Hematopoietic multipotent progenitor cell treated with erythropoietin and hydrocortisone succinate and interleukin-3 and kit ligand, for 17 days (in vitro differentiated cells): ENCODE results near the gene PPP1R2C.

Experiments
- DNase-seq: peaks from one replicate; pipeline ENCODE4 v3.0.0-alpha.2; 2015; ENCODE audit warnings: low spot score

The PPP1R2C gene

GRCh38 chrX:42778096-42778495 is at the start of gene PPP1R2C:
PPP1R2C (minus strand) TSS chrX:42778163; CDS start chrX:42778079, 84 bp downstream.
- DNase-seq, result no peak

DNA sequence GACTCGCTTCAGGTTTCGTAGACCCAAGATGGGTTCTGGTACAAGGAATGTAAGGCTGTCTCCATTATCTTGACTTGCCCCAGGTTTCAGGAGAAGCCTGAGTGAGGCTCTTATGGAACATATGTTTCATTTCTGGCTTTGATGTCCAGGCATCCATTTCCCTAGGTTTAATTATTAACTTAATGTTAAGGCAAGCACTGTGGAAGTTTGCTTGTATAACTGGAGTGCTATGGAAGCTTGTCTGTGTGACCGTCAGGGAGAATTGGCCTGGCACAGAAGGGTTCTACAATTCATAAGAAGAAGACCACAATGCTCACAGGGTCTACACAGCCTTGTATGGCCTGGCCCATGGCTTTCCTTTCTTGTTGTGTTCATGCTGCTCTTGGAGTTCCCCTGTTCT is 47.2 kb upstream of the PPP1R2C start:
- no peak for DNase-seq

DNA sequence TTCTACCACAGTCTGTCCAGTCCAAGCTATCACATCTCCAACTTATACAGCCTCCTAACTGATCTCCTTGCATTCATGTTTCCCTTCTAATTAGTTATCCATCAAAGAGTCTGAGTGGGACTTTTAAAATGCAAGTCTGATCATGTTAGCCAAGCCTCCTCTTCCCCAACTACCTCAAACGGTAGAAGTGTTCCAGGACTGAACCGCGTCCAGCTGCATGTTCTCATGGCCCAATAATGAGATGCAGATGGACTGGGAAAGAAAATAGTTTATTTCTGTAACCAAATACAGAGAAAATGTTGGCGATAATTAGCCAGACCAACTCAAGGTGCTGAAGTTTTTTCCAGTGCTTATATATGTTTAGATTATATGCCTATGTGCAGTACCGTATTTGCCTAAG is 46.6 kb upstream of the PPP1R2C start:
- no peak for DNase-seq

- no peak for DNase-seq
These were observed 45.5 kb upstream of the PPP1R2C start for GRCh38 chrX:42823443-42823842.

- no peak for DNase-seq
These were observed 44.0 kb upstream of the PPP1R2C start for GRCh38 chrX:42821803-42822443.

DNA sequence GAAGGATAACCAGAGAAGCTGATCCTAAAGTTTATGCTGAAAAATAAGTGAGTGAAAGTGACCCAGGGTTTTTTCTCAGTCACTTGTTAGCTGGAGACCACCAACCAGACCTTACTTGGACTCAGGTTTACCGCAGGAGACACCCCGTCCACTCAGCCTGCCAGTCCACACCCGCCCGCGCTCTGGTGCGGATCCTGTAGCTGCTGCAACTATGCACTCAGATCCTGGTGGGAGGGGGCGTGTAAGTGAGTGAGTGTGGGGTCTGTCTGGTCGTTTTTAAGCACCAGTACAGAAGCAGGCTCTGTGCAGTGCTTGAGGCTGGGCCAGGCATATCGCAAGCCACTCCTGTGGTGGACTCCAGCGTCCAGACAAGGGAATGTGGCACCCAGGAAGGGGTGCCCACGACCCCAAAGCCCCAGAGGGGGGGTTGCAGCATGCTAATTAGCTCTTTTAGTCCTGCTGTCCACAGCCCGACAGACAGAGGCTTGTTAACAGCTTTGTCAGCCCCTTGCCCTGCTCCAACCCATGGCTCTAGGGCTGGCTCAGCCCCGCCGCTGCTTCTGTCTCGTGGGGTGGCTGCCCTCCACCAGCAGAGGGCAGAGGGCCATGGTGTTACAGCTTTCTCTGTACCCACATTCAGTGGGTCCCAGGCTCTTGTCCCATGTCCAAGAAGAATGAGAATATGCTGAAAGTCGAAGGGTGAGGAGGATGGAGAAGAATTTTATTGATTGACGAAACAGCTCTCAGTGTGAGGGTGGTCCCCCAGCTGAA is 40.4 kb upstream of the PPP1R2C start:
- no peak for DNase-seq

GRCh38 chrX:42809569-42809968 is 31.6 kb upstream of the PPP1R2C start:
- no peak for DNase-seq

- DNase-seq, result no peak
These were observed 29.4 kb upstream of the PPP1R2C start for GRCh38 chrX:42807393-42807792.

DNA sequence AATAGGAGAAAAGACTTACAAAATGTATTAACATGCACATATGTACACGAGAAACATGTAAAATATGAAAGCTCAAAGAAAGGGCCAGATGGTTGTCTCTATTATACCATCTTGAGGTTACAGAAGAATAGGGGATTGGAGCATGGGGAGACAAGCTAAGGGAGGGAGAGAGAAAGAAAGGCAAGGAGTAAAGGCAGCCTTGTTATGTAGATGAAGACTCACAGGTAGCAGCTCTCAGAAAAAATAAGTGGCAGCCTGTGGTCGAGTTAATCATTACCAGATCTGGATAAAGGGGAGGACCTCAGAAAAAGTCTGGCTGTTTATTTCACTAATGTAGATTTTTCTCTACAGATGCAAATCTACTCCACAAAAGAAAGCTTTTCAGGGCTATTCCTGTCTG is 26.6 kb upstream of the PPP1R2C start:
- DNase-seq, result no peak

DNA sequence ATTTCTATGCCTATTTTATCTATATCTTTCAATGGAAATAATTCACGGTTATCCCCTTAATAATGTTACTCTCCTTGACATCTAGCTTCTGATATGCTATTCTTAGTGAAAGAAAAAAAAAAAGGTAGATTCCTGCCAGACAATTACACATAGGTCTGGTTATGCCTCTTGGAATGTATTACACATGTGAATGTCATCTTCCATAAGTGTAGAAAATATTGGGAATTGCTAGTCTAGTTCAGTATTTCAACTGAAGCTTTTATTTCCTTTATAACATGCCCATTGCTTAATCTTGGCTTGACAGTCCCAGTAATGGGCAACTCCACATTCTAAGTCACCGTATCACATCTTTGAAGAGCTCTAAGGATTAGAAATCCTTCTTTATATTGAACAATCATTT is 25.4 kb upstream of the PPP1R2C start:
- no peak for DNase-seq

DNA sequence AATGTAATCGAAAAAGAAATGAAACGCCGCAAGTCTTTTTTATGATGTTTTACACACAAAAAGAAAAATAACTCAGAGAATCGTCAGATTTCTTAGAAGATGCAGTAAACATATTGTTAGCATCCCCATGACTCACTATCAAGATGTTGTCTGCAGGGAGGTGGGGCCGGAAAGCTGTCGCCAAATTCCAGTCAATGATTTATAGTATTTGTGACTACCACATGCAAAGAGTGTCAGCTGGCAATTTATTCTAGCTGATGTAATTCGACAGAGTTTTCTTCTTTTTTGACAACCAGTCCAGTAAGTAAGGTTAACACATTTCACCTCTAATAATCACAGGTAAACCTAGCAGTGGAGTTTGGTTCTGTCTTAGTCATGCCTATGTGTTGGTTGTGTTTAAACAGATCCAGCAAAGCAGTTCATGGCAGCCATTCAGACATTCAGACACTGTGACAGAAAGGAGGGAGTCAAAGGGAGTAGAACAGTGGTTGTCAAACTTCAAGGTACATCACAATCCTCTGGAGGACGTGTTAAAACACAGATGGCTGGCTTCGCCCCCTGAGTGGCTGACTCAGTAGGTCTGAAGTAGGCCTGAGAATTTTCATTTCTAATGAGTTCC is 19.8 kb upstream of the PPP1R2C start:
- DNase-seq, result no peak

DNA sequence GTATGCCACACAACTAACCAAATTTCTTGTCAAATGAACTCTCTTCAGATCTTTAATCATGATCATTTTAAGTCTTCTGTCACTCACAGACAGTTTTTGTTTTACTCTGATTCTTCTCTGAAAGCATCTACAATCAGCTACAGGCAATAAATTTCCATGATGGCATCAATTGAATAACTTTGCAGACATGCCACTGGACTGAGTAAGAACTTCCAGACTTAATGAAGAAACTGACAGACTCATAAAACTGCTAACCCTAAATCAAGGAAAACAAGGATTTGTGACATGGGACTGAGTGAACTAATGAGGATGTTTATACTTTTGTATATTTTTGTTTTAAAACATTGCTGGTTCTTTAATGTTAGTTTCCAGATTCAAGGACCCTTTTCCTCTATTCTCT is 5.5 kb upstream of the PPP1R2C start:
- DNase-seq, result no peak

DNA sequence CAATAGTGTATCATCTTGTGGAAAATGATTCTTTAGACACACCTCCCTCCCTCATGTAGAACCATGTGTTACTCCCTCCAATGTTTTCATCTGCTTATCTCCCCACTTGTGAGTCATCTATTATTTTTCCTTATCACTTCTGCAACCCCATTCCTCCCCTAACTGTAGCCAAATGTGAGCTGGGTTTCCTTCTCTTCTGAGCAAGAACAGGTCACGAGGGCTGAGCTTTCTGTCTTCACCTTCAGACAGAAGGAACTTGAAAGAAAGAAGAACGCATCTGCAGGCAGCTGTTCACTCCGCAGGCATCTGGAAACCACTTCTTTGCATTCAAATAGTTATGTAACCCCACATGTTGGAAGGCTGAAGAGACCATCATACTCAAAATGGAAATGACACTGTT is 1.8 kb downstream of the PPP1R2C start:
- DNase-seq, result no peak

DNA sequence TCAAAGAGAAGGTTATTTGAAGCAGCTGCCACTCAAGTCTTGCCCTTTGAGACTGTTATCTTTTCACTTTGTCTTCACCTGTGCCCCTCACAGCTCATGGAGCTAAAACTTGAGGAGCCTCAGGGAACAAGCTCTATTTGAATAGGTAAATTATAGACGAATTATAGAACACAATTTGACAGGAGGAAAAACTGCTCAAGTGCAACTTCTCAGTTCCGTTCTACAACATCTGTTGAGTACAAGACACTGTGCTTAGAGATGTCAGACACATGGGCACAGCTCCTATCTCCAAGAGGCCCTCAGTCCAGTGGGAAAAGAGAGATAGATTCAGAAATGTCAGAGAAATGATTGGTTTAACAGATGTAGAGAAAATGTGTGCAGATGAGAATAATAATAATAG is 5.1 kb downstream of the PPP1R2C start:
- DNase-seq, result no peak

DNA sequence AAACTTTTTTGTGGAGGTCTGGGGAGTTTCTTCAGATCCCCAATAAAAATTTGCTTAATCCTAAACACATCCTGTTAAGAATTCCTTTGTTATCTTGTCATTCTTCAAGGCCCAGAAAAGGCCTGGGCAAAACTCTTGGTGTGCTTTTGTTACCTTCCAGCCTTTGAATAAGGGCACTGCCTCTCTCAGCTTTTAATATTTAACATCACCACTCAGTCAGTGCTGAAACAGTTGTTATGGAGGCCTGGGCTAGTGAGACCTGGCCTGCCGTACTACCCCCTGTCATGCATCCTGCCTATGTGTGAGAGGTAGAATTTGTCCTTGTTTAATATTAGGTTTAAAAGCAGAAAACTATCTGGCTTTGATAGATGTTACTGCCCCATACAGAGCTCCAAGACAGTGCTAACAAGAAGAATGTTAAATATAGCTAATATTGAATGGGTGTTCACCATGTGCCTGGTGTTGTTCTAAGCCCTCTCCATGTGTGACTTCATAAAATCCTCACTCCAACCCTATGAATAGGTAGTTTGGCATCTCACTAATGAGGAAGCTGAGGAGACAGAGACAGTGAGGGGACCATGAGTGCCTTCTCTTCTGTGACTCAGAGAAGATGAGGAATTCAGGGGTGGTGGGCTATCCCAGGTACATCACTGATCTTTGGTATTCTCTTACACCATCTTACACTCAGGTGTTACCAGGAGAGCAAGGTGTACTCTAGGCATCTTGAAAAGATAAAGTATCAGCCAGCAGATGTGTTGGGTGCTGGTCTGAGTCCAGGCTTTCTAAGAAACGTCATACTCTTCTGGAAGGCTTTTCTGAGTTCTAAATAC is 6.2 kb downstream of the PPP1R2C start:
- DNase-seq, result no peak

- no peak for DNase-seq
These were observed 7.4 kb downstream of the PPP1R2C start for GRCh38 chrX:42770566-42770965.

- no peak for DNase-seq
These were observed 18.1 kb downstream of the PPP1R2C start for GRCh38 chrX:42759881-42760280.

DNA sequence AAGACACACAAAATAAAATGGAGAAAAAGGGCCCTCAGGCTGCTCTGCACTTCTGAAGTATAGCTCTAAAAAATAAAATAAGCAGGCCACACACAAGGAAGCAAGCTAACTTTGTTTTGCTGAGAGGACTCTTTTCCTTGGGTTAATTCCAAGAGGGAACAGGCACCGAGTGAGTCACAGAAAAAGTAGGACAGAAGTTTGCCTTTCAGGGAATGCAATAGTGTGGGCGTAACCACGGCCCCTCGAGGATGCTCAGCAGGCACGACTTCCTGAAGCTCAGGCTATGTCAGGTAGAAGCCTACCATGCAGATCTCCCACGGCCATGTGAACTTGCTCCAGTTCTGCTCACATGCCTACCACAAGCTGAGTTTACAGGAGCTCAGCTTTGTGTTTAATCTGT is 22.1 kb downstream of the PPP1R2C start:
- no peak for DNase-seq

- no peak for DNase-seq
These were observed 23.4 kb downstream of the PPP1R2C start for GRCh38 chrX:42754603-42755002.

DNA sequence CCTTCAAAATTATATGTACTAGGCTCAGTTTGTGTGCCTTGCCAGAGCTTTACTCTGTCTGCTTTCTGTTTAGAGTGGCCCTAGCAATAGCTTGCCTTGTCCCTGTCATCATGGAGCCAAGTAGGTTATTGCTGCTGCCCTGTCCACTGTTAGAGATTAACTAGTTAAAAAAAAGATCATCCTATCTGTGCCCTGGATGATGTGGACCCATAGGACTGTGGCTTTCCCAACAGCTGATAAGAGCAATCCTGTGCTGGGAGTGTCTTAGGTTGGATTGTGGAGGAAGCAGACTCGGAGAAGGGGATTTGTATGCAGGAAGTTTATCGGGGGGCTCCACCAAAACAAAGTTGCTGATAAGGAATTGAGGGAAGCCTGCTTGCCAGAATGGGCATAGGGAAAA is 23.8 kb downstream of the PPP1R2C start:
- DNase-seq, result no peak

DNA sequence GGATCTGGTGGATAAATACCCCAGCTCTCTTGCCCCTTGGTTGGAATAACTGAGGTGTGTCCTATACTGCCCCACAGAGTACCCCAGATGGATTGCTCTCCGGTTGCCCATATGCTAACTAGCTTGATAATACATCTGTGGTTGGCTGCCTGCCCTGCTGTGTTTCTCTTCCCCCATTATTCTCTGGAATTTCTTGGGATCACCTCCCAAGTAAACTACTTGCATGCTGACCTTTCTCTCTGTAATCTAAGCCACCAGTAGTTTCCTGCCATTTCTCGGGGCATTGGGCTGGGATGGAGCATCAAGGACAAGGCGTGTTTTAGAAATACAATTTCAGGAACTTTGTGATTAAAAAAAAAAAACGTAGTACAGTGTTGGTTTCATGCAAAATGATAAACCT is 25.2 kb downstream of the PPP1R2C start:
- DNase-seq, result no peak

- no peak for DNase-seq
These were observed 26.4 kb downstream of the PPP1R2C start for GRCh38 chrX:42751573-42751972.
